AG09319 (cell line): ENCODE measurements around the gene PLEKHG2.

Source experiments
- DNase-seq: peaks from one replicate; pipeline ENCODE4 v3.0.0-alpha.2; 2010; ENCODE audit warnings: low read depth; ENCODE audit errors: extremely low read depth
- TF ChIP-seq, protein P1 (sequence below): IDR thresholded peaks from 2 replicates; pipeline ENCODE4 v1.5.1; 2011; ENCODE audit warnings: low read depth, mild to moderate bottlenecking, inconsistent platforms, low read length, moderate library complexity

Gene PLEKHG2

DNA sequence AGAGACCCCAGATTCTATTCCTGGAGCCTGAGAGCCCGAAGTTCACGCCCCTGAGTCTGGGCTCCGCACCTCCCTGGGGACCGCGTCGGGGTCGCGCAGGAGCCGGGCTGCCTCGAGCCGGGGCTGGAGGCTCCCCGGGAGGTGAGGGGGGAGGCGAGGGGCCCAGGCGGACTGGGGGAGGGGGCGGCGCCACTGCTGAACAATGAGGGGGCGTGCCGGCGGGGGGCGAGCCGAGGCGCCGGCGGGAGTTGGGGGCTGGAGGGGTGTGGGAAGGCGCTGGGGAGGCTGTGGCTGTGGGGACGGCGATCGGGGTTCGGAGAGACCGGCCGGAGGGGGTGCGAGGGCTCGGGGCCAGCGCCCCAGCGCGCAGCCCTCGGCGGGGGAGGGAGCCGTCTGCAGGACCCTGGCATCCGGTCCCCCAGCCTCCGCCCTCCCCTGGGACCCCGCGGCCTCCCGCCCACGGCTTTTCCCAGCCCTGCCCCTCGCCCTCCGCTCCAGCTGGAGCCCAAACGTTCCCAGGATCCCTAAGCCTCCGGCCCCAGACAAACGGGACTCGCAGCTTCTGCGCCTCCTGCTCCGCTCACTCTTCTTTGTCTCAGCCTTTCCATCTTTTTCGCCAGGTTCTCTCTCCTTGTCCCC, 922 bp downstream of the PLEKHG2 start:
- TF ChIP-seq, protein P1, sequence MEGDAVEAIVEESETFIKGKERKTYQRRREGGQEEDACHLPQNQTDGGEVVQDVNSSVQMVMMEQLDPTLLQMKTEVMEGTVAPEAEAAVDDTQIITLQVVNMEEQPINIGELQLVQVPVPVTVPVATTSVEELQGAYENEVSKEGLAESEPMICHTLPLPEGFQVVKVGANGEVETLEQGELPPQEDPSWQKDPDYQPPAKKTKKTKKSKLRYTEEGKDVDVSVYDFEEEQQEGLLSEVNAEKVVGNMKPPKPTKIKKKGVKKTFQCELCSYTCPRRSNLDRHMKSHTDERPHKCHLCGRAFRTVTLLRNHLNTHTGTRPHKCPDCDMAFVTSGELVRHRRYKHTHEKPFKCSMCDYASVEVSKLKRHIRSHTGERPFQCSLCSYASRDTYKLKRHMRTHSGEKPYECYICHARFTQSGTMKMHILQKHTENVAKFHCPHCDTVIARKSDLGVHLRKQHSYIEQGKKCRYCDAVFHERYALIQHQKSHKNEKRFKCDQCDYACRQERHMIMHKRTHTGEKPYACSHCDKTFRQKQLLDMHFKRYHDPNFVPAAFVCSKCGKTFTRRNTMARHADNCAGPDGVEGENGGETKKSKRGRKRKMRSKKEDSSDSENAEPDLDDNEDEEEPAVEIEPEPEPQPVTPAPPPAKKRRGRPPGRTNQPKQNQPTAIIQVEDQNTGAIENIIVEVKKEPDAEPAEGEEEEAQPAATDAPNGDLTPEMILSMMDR: no peak
- no peak for DNase-seq

DNA sequence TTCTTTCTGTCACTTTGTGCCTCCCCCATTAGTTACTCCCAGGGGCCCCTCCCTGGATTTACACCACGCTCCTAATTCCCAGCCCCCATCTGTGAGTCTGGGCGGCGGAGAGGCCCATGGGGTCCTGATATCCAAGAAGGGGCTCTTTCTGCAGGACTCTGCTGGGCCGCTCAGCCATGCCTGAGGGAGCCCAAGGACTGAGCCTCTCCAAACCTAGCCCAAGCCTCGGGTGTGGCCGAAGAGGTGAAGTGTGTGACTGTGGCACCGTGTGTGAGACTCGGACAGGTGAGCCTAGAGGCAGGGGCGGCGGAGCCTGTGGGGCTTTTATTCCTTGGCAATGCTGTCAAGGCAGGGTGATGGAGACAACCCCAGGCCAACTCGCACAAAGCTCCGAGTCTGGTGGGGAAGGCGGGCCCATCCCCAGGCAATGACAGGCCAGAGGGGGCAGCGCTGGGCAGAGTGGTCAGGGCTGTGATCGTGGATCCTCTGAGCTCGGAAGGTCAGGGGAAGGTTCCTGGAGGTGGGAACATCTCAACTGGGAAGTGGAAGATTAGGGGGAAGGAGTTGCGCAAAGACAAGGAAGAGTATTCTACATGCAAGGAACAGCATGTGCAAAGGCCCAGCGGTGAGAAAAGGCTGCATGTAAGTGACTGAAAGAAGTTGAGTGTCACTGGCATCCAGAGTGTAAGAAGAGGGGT, 1.6 kb downstream of the PLEKHG2 start:
- DNase-seq: no peak
- TF ChIP-seq, protein P1: peak; percentile 43

DNA sequence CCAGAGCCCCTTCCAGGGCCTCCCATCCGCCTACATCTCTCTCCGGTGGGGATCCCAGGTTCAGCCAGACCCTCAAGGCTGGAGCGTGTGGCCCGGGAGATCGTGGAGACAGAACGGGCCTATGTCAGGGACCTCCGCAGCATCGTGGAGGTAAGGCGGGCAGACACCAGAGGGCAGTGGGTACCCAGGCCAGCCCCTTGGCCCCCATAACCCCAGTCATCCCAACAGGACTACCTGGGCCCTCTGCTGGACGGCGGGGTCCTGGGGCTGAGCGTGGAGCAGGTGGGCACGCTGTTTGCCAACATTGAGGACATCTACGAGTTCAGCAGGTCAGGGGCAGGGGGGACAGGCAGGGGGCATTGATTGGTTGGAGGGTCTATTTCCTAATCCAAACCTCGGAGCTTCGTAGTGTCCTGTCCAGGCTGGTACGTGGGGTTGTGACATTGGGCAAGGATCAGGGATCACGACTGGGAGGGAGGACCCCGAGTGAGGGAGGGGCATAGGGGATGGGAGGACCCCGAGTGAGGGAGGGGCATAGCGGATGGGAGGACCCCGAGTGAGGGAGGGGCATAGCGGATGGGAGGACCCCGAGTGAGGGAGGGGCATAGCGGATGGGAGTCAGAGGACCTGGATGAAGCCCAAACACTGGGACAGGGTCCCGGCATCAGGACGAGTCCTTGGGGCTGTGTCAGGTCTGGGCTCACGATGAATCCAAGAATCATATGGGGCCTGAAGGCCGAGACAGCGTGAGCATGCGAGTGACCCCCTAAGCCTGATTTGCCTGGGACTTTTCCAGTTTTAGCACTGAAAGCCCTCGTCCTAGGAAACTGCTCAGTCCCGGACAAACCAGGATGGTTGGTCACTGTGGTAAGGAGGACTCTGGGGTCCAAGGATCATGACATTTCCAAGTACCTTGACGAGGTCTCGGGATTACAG, 2.9 kb downstream of the PLEKHG2 start:
- DNase-seq: no peak

DNA sequence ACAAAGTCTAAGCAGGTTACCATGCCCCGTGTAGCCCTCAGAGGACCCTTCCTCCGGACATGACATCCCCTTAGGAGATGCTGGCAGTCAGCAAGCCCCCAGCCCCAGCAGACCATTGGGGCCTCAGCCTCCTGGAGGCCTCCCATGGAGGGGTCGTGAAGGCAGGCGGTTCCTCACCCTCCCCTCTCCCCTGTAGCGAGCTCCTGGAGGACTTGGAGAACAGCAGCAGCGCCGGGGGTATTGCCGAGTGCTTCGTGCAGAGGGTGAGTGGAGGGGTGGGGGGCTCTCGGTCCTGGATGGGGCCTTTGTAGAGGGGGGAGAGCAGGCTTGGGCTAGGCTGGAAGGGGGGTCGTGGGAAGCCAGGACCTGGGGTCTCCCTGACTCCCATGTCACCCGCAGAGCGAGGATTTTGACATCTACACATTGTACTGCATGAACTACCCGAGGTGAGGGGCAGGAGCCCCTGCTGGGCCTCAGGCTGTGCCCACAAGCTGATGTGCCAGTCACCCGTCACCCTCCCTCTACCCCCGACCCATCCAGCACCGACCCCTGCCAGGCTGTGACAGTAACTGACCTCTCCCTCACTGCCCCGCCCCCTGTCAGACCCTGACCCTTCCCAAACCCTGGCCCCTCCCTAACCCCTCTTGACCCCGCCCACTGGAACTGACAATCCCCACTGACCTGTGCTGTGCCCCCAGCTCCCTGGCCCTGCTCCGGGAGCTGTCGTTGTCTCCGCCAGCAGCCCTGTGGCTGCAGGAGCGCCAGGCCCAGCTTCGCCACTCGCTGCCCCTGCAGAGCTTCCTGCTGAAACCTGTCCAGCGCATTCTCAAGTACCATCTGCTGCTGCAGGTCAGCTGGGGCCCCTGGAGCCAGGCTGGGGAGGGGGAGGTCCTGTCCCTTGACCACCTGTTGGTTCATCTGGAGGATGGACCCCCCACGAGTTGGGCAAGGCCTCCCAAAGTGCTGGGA, 4.0 kb downstream of the PLEKHG2 start:
- DNase-seq: no peak
- TF ChIP-seq, protein P1: no peak

More for the DNA sequence above, 2.9 kb downstream of the PLEKHG2 start:
- TF ChIP-seq, protein P1: no peak

DNA sequence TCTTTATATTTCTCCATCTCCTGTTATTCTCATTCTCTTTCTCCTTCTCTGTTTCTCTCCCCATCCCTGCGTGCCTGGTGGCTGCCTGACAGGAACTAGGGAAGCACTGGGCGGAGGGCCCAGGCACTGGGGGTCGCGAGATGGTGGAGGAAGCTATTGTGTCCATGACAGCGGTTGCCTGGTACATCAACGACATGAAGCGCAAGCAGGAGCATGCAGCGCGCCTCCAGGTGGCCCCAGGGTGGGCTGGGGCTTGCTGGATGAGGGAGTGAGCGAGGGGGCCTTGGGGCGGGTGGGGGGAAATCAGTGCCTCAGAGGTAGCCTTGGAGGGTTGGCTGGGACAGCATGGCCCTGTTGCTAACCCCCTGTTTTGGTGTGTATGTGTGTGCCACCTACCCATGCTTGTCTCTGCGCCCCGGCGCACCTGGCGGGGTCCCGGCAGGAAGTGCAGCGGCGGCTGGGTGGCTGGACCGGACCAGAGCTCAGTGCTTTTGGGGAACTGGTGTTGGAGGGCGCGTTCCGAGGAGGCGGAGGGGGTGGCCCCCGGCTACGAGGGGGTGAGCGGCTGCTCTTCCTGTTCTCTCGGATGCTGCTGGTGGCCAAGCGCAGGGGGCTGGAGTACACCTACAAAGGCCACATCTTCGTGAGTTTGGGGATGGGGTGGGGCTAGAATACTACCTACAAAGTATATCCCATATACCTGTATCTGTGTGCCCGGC, 5.2 kb downstream of the PLEKHG2 start:
- no peak for DNase-seq
- TF ChIP-seq, protein P1: no peak

DNA sequence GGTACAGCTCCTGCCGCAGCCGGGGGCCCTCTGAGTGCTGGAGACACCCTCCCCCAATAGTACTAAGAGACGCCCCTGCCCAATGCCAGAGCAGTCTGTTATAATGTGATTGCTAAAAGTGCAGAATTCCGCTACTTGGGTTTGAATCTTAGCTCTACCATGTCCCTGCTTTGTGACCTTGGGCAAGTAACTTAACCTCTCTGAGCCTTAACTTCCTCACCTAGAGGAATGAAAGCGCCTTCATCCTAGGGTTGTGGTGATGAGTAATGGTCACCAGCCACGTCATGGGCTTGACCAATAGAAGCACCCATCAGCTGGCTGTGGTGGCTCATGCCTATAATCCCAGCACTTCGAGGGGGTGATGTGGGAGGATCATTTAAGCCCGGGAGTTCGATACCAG, 6.5 kb downstream of the PLEKHG2 start:
- no peak for DNase-seq
- TF ChIP-seq, protein P1: no peak
